PC-3 (cell line): ENCODE results near the gene GPC6. TPM values are rescaled to one million over a fixed set of nuclear protein-coding genes. Genes with fewer than 3 reads are reported as not detected.

Source experiments
- ATAC-seq: fragments of 200-7000 bp; cut with Tn5 transposase; 2 replicates; pipeline ENCODE4 v1.9.1; 2020; ENCODE audit warnings: mild to moderate bottlenecking, moderate library complexity
- BruUV-seq: library from RNA; stranded (reverse); fragments of 400-500 nt; replicated peaks from 2 replicates; lab custom pipeline; 2021; lab: Mats Ljungman, UMichigan
- CTCF ChIA-PET: fragments of 300-600 bp; sonication (Branson Sonifier 250); formaldehyde crosslinking; loops from one replicate; lab custom pipeline; 2022; ENCODE audit warnings: antibody characterized with exemption; lab: Charles Lee
- POLR2A ChIA-PET: fragments of 300-600 bp; sonication (Branson Sonifier 250); formaldehyde crosslinking; loops from one replicate; lab custom pipeline; 2022; ENCODE audit warnings: antibody characterized with exemption; ENCODE audit not compliant: unreplicated experiment; lab: Charles Lee
- DNase-seq: peaks from one replicate; pipeline ENCODE4 v3.0.0-alpha.2; 2015
- H2AFZ ChIP-seq: fragments of 300-600 bp; sonication (generic); 2 replicates; pipeline ENCODE4 v1.6.0; 2016; ENCODE audit warnings: antibody characterized with exemption, low read length
- H3F3A ChIP-seq: fragments of 300-600 bp; sonication (generic); one replicate; pipeline ENCODE4 v1.6.0; 2017; ENCODE audit warnings: antibody characterized with exemption, low read length, control low read depth, mild to moderate bottlenecking; ENCODE audit not compliant: unreplicated experiment
- H3K27ac ChIP-seq: fragments of 300-600 bp; sonication (generic); 2 replicates; pipeline ENCODE4 v1.5.1; 2016; ENCODE audit warnings: mild to moderate bottlenecking, low read length
- H3K27me3 ChIP-seq: fragments of 300-600 bp; sonication (generic); 2 replicates; pipeline ENCODE4 v1.6.1; 2016; ENCODE audit warnings: low read length, mixed read lengths
- H3K36me3 ChIP-seq: fragments of 300-600 bp; sonication (generic); 2 replicates; pipeline ENCODE4 v1.6.1; 2016; ENCODE audit warnings: low read depth, mixed run types, low read length, mixed read lengths
- H3K4me1 ChIP-seq: fragments of 300-600 bp; sonication (generic); 2 replicates; pipeline ENCODE4 v1.5.1; 2016; ENCODE audit warnings: low read length; ENCODE audit not compliant: insufficient read depth
- H3K4me2 ChIP-seq: fragments of 300-600 bp; sonication (generic); 2 replicates; pipeline ENCODE4 v1.6.0; 2016; ENCODE audit warnings: low read length
- H3K4me3 ChIP-seq: fragments of 300-600 bp; sonication (generic); 2 replicates; pipeline ENCODE4 v1.5.1; 2016; ENCODE audit warnings: mild to moderate bottlenecking, low read length, mixed read lengths
- H3K79me2 ChIP-seq: fragments of 300-600 bp; sonication (generic); 2 replicates; pipeline ENCODE4 v1.6.1; 2017; ENCODE audit warnings: low read length, mixed read lengths
- H3K9ac ChIP-seq: fragments of 300-600 bp; sonication (generic); 2 replicates; pipeline ENCODE4 v1.6.0; 2016; ENCODE audit warnings: mild to moderate bottlenecking, low read length
- H3K9me2 ChIP-seq: fragments of 300-600 bp; sonication (generic); replicated peaks from 2 replicates; pipeline ENCODE4 v1.6.1; 2016; ENCODE audit warnings: mixed run types, low read length, mixed read lengths
- H3K9me3 ChIP-seq: fragments of 300-600 bp; sonication (generic); 2 replicates; pipeline ENCODE4 v1.6.1; 2016; ENCODE audit warnings: low read length, mixed read lengths
- H4K20me1 ChIP-seq: fragments of 300-600 bp; sonication (generic); 2 replicates; pipeline ENCODE4 v1.6.1; 2016; ENCODE audit warnings: low read length, mixed read lengths
- EZH2 ChIP-seq: fragments of 300-600 bp; sonication (generic); IDR thresholded peaks from one replicate; pipeline ENCODE4 v1.6.1; 2017; ENCODE audit warnings: antibody characterized with exemption, mild to moderate bottlenecking, low read length; ENCODE audit not compliant: unreplicated experiment
- EZH2phosphoT487 ChIP-seq: fragments of 300-600 bp; sonication (generic); IDR thresholded peaks from 2 replicates; pipeline ENCODE4 v1.6.1; 2018; ENCODE audit warnings: mild to moderate bottlenecking, antibody characterized with exemption, low read length, borderline replicate concordance
- intact Hi-C: fragments of 100-400 bp; cut with micrococcal nuclease; formaldehyde crosslinking; loops from 2 replicates; pipeline ENCODE4 v1.9.0; 2023
- total RNA-seq: library from RNA; depleted of rRNA; stranded (reverse); fragments of >200 nt; gene quantifications from 2 replicates; pipeline ENCODE4 v1.2.3, GENCODE V29; 2014
- TF ChIP-seq, protein P1 (sequence below): fragments of 300-600 bp; sonication (generic); conservative IDR thresholded peaks from 2 replicates; pipeline ENCODE4 v1.5.1; 2017; ENCODE audit warnings: antibody characterized with exemption, low read depth, mild to moderate bottlenecking, low read length

The GPC6 gene
- total RNA-seq, 1 experiment from 2014 or later: 3.5 TPM

DNA sequence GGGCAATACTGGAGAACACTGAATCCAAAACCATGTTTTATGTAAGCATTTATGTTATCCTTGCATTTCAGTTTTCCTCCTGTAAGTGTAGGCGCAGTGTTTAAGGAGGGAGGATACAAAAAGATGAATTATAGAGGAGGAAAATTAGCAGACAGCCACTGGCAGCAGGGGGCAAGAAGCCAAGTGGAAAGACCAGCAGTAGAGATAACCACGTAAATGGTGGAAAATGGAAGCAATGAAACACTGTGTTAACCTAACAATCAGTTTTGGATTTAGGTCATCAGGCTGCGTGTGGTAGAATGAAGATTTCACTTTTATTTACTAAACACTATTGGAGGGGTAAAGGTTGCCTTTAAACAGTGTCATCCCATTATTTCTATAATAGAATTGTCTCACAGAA is 447.3 kb downstream of the GPC6 start:
- Histone ChIP-seq H3K4me2 (no peak overlapping the region), H2AFZ (no peak overlapping the region), H3K27ac (no peak overlapping the region), H4K20me1 (no peaks in the 10 kb centered on the region), H3K4me1 (no peaks in the 10 kb centered on the region), H3K36me3 (no peaks in the 10 kb centered on the region), H3K4me3 (no peak overlapping the region), H3K9me2 (no peaks in the 10 kb centered on the region), H3K9me3 (no peaks in the 10 kb centered on the region), H3F3A (no peaks in the 10 kb centered on the region), H3K9ac (no peak overlapping the region), H3K27me3 (no peaks in the 10 kb centered on the region), H3K79me2 (no peaks in the 10 kb centered on the region)
- BruUV-seq: no TSS peak
- TF ChIP-seq, protein P1, sequence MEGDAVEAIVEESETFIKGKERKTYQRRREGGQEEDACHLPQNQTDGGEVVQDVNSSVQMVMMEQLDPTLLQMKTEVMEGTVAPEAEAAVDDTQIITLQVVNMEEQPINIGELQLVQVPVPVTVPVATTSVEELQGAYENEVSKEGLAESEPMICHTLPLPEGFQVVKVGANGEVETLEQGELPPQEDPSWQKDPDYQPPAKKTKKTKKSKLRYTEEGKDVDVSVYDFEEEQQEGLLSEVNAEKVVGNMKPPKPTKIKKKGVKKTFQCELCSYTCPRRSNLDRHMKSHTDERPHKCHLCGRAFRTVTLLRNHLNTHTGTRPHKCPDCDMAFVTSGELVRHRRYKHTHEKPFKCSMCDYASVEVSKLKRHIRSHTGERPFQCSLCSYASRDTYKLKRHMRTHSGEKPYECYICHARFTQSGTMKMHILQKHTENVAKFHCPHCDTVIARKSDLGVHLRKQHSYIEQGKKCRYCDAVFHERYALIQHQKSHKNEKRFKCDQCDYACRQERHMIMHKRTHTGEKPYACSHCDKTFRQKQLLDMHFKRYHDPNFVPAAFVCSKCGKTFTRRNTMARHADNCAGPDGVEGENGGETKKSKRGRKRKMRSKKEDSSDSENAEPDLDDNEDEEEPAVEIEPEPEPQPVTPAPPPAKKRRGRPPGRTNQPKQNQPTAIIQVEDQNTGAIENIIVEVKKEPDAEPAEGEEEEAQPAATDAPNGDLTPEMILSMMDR: no peak
- TF ChIP-seq EZH2 (no peak), EZH2phosphoT487 (no peak)
- ATAC-seq: no peak
- DNase-seq: no peak
- ChIA-PET CTCF (no interaction called here), POLR2A (no interaction called here)
- intact Hi-C loops: no loop called here

DNA sequence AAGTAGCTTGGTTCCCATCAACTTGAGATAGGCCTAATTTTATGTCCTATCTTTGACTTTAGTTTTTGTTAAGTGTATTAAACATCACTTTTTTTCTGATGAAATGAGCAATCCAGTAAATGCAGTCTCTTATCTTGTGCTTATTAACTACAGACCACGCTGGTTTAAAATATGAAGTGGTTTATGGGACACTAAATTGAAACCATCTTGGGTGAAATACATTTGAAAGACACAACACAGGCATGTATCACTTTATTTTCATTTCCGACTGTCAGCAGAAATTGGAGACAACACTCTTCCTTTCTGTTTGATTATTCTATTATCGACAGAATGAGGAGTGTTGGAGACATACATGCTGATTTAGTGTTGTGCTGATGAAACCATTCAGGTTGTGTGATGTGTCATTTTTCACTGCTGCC is 447.7 kb downstream of the GPC6 start:
- H3K36me3 ChIP-seq: no peaks in the 10 kb centered on the region
- H3K9me3 ChIP-seq: no peaks in the 10 kb centered on the region
- CTCF ChIA-PET: no interaction called here
- H3K79me2 ChIP-seq: no peaks in the 10 kb centered on the region
- ATAC-seq (no peak), DNase-seq (no peak)
- POLR2A ChIA-PET: no interaction called here
- no TSS peak for BruUV-seq
- intact Hi-C loops: no loop called here
- H3K27me3 ChIP-seq: no peaks in the 10 kb centered on the region
- no peaks in the 10 kb centered on the region for H3F3A ChIP-seq
- H3K4me1 ChIP-seq: no peaks in the 10 kb centered on the region
- no peak overlapping the region for H2AFZ ChIP-seq
- H3K9me2 ChIP-seq: no peaks in the 10 kb centered on the region
- H3K27ac ChIP-seq: no peak overlapping the region
- no peak overlapping the region for H3K4me2 ChIP-seq
- H3K4me3 ChIP-seq: no peak overlapping the region
- no peak overlapping the region for H3K9ac ChIP-seq
- no peak for TF ChIP-seq EZH2phosphoT487
- no peak for TF ChIP-seq EZH2
- TF ChIP-seq, protein P1: no peak
- no peaks in the 10 kb centered on the region for H4K20me1 ChIP-seq

DNA sequence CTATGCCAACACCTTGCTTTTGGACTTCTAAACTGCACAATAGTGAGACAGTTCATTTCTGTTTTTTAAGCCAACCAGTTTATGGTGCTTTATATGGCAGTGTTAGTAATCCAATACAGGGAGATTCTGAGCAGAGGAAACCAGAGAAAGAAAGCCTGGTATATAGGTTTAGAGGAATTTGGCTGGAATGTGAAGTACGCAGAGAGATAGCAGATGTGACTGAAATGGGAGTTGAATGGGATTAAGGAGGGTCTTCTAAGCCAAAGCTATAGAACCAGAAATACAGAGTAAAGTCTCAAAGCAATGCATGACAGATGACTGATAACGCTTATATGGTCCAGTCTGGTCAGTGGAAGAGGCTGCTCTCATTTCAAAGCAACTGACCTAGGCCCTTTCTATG is 453.7 kb downstream of the GPC6 start:
- TF ChIP-seq, protein P1: no peak
- TF ChIP-seq EZH2 (no peak), EZH2phosphoT487 (no peak)
- no peaks in the 10 kb centered on the region for H4K20me1 ChIP-seq
- H3K79me2 ChIP-seq: no peaks in the 10 kb centered on the region
- H3K9me3 ChIP-seq: no peaks in the 10 kb centered on the region
- H3K4me1 ChIP-seq: no peaks in the 10 kb centered on the region
- no peak for ATAC-seq
- no peak for DNase-seq
- CTCF ChIA-PET: no interaction called here
- H3K27me3 ChIP-seq: no peaks in the 10 kb centered on the region
- no peaks in the 10 kb centered on the region for H3K9me2 ChIP-seq
- no peak overlapping the region for H3K9ac ChIP-seq
- POLR2A ChIA-PET: no interaction called here
- intact Hi-C loops: no loop called here
- BruUV-seq: no TSS peak
- H3K36me3 ChIP-seq: no peaks in the 10 kb centered on the region
- H3K4me2 ChIP-seq: no peak overlapping the region
- H3K27ac ChIP-seq: no peak overlapping the region
- H3K4me3 ChIP-seq: no peak overlapping the region
- H2AFZ ChIP-seq: no peak overlapping the region
- H3F3A ChIP-seq: no peaks in the 10 kb centered on the region
